LHCN-M2 (cell line): ENCODE data around the gene DOK7. TPM values are rescaled to one million over a fixed set of nuclear protein-coding genes. Genes with fewer than 3 reads are reported as not detected.
A peak's percentile ranks its signal among the peaks of the same experiment; 100 is the strongest.
"Not testable (repeated sequence)": the region's sequence is repeated elsewhere in the genome, so short reads cannot be mapped to it uniquely, and the experiment has no call there.

Experiments used
- DNase-seq: peaks from one replicate; pipeline ENCODE4 v3.0.0-alpha.2; 2012; ENCODE audit warnings: low read depth
- total RNA-seq: library from RNA; depleted of rRNA; stranded (reverse); fragments of >200 nt; gene quantifications from 2 replicates; pipeline ENCODE4 v1.2.3, GENCODE V29; 2014

DOK7 gene
- total RNA-seq, 1 experiment from 2014 or later: 47.9 TPM

- no peak for DNase-seq
Measured at GRCh38 chr4:3502941-3503936, 40.1 kb downstream of the DOK7 start.

- DNase-seq: no peak
Measured at GRCh38 chr4:3505231-3505630, 42.1 kb downstream of the DOK7 start.

- no peak for DNase-seq
Measured at GRCh38 chr4:3508542-3508941, 45.4 kb downstream of the DOK7 start.

- no peak for DNase-seq
Measured at GRCh38 chr4:3510481-3510880, 47.4 kb downstream of the DOK7 start.

GRCh38 chr4:3511187-3511586, 48.1 kb downstream of the DOK7 start:
- DNase-seq: no peak

- not testable (repeated sequence) for DNase-seq
Measured at GRCh38 chr4:3511601-3512000, 48.5 kb downstream of the DOK7 start.

- no peak for DNase-seq
Measured at GRCh38 chr4:3512279-3512678, 49.2 kb downstream of the DOK7 start.

GRCh38 chr4:3512719-3513118, 49.6 kb downstream of the DOK7 start:
- no peak for DNase-seq

GRCh38 chr4:3513807-3514206, 50.7 kb downstream of the DOK7 start:
- no peak for DNase-seq

- DNase-seq: no peak
Measured at GRCh38 chr4:3514221-3514780, 51.2 kb downstream of the DOK7 start.

GRCh38 chr4:3514806-3515501, 51.8 kb downstream of the DOK7 start:
- no peak for DNase-seq

GRCh38 chr4:3515646-3516045, 52.5 kb downstream of the DOK7 start:
- DNase-seq: no peak

GRCh38 chr4:3516061-3516835, 53.1 kb downstream of the DOK7 start:
- DNase-seq: no peak

- no peak for DNase-seq
Measured at GRCh38 chr4:3516836-3517730, 54.0 kb downstream of the DOK7 start.

- DNase-seq: no peak
Measured at GRCh38 chr4:3517731-3518510, 54.8 kb downstream of the DOK7 start.

- DNase-seq: no peak
Measured at GRCh38 chr4:3518511-3518880, 55.4 kb downstream of the DOK7 start.

GRCh38 chr4:3518941-3519340, 55.8 kb downstream of the DOK7 start:
- DNase-seq: no peak

- DNase-seq: no peak
Measured at GRCh38 chr4:3519468-3520264, 56.6 kb downstream of the DOK7 start.

GRCh38 chr4:3520276-3520675, 57.2 kb downstream of the DOK7 start:
- DNase-seq: peak; percentile 44
